Measurements from ENCODE around the gene TIAM1.

Gene TIAM1

DNA sequence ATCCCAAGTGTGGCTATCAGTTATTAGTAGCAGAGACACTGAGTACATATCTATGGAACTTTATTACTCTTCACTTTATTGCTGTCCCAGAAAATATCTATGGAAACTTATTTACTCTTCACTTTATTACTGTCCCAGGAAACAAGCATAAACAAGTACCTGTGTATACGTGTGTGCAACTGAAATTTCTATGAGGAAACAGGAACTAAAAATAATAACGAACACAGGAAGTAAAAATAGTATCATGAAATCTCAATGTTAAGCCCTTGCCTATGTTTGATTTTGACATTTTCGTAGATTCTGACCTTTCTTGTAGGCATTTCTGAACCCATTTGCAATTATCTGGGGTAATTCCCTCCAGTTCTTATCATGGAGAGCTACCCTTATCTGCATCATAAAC, 240.9 kb downstream of the TIAM1 start:
- TF ChIP-seq, protein P1, sequence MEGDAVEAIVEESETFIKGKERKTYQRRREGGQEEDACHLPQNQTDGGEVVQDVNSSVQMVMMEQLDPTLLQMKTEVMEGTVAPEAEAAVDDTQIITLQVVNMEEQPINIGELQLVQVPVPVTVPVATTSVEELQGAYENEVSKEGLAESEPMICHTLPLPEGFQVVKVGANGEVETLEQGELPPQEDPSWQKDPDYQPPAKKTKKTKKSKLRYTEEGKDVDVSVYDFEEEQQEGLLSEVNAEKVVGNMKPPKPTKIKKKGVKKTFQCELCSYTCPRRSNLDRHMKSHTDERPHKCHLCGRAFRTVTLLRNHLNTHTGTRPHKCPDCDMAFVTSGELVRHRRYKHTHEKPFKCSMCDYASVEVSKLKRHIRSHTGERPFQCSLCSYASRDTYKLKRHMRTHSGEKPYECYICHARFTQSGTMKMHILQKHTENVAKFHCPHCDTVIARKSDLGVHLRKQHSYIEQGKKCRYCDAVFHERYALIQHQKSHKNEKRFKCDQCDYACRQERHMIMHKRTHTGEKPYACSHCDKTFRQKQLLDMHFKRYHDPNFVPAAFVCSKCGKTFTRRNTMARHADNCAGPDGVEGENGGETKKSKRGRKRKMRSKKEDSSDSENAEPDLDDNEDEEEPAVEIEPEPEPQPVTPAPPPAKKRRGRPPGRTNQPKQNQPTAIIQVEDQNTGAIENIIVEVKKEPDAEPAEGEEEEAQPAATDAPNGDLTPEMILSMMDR (conservative IDR thresholded peaks at IDR 0.05), result no peak
- no peak overlapping the region for H3K27ac ChIP-seq

DNA sequence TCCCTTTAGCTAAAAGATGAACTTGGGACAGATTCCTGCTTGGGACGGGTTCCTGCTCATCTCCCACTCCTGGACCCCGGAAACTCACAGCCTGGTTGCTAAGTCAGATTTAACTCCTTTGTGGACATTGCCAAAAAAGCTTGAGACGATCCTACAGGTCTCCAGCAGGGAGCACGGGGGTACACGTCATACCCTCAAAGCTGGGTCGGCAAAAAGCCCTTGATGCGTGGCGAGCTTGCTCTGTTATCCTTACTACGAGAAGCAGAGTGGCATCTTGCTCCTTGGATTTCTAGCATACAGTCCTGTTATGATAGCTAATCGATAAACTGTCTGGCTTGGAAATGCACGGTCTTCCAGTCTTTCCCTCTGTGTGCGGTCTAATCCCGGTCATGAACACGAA, 244.9 kb downstream of the TIAM1 start:
- TF ChIP-seq, protein P1 (conservative IDR thresholded peaks at IDR 0.05), result no peak
- no peak overlapping the region for H3K27ac ChIP-seq

DNA sequence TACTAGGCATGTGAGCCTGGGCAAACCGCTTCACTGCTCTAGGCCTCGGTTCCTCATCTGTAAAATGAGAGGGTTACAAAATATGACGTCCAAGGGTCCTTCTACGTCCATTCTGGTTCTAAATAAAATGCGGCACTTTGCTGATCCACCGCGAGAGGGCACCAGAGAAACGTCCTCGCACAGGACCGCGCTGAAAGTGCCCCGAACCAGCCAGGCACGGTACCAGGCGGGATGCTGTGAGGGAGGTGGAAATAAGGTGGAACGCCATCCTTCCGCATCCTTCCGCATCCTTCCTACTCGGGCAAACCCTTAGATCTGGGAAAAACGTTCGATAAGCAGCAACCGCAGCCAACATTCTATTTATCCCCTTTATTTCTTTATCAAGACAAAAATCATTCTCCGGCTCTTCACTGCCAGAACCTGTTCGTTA, 245.5 kb downstream of the TIAM1 start:
- TF ChIP-seq, protein P1 (conservative IDR thresholded peaks at IDR 0.05), result peak; percentile 99

DNA sequence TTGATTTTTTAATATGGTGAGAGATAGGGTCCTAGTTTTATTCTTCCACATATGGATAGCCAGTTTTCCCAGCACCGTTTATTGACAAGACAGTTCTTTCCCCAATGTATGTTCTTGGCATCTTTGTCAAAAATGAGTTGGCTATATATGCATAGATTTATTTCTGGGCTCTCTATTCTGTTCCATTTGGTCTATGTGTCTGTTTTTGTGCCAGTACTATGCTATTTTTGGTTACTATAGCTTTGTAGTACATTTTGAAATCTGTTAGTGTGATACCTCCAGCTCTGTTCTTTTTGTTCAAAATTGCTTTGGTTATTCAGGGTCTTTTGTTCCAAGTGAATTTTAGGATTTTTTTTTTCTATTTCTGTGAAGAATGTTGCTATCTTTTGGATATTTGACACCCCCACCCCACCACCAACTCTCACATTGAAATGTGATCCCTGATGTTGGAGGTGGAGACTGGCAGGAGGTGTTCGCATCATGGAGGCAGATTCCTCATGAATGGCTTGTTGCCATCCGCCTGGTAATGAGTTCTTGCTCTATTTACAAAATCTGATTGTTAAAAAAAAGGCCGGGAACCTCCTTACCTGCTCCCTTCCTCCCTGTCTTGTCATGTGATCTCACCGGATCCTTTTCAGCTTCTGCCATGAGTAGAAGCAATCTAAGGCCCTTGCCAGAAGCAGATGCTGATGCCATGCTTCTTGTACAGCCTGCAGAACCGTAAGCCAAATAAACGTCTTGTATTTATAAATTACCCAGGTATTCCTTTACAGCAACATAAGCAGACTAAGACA, 251.0 kb downstream of the TIAM1 start:
- no peak overlapping the region for H3K27ac ChIP-seq
- TF ChIP-seq, protein P1 (conservative IDR thresholded peaks at IDR 0.05), result no peak

More for the DNA sequence above, 245.5 kb downstream of the TIAM1 start:
- H3K27ac ChIP-seq, result no peak overlapping the region

DNA sequence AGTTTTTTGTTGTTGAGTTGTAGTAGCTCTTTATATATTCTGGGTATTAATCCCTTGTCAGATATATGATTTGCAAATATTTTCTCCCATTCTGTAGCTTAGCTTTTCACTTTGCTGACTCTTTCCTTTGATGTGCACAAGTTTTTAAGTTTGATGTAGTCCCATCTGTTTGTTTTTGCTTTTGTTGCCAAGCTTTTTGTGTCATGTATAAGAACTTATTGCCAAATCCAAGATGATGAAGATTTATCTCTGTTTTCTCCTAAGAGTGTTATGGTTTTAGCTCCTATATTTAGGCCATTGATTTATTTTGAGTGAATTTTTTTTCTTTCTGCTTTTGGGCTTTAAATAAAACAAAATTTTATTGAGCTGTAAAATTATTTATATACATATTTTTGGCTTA, 253.7 kb downstream of the TIAM1 start:
- no peak overlapping the region for H3K27ac ChIP-seq
- TF ChIP-seq, protein P1 (conservative IDR thresholded peaks at IDR 0.05), result no peak

DNA sequence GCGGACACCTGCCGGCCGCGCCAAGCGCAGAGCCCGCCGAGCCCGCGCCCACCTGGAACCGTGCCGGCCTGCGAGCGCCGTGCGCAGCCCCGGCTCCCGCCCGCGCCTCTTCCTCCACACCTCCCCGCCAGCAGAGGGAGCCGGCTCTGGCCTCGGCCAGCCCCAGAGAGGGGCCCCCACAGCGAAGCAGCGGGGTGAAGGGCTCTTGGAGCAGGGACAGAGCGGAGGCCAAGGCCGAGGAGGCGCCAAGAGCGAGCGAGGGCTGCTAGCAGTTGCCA, 255.6 kb downstream of the TIAM1 start:
- TF ChIP-seq, protein P1 (conservative IDR thresholded peaks at IDR 0.05), result 0 out of 2 replicates have a peak, but pooled peaks have one; percentile 4
- H3K27ac ChIP-seq, result no peak overlapping the region

DNA sequence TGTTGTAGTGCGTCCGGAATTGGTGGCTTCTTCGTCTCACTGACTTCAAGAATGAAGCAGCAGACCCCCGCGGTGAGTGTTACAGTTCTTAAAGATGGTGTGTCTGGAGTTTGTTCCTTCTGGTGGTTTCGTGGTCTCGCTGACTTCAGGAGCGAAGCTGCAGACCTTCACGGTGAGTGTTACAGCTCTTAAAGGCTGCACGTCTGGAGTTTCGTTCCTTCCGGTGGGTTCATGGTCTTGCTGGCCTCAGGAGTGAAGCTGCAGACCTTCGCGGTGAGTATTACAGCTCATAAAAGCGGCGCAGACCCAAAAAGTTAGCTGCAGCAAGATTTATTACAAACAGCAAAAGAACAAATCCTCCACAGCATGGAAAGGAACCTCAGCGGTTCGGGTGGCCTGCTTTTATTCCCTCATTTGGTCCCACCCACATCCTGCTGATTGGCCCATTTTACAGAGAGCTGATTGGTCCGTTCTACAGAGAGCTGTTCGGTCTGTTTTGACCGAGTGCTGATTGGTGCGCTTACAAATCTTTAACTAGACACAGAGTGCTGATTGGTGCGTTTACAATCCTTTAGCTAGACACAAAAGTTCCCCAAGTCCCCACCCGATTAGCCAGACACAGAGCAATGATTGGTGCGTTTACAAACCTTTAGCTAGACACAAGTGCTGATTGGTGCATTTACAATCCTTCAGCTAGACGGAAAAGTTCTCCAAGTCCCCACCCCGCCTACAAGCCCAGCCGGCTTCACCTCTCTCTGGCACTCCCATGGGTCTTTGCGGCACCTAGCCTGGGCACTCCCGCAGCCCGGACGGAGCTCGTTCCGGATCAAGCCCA, 256.2 kb downstream of the TIAM1 start:
- TF ChIP-seq, protein P1 (conservative IDR thresholded peaks at IDR 0.05), result no peak
- H3K27ac ChIP-seq, result no peak overlapping the region

All from VCaP (cell line).